Trophoblast cell (in vitro differentiated cells and primary cell): ENCODE data around the gene GPX6.
"Not testable (repeated sequence)": the region's sequence is repeated elsewhere in the genome, so short reads cannot be mapped to it uniquely, and the experiment has no call there.

ENCODE experiments used
- DNase-seq, 2 donors: peaks; one replicate each; pipeline ENCODE4 v3.0.0-alpha.2; 2016
- H2AFZ ChIP-seq: 2 replicates; pipeline ENCODE4 v1.6.1; 2013; ENCODE audit warnings: low read length, moderate library complexity, mild to moderate bottlenecking; ENCODE audit not compliant: insufficient read depth, poor library complexity
- H2AK5ac ChIP-seq: 2 replicates; pipeline ENCODE4 v1.6.1; 2013; ENCODE audit warnings: mild to moderate bottlenecking, low read length
- H2BK120ac ChIP-seq: 2 replicates; pipeline ENCODE4 v1.6.1; 2013; ENCODE audit warnings: low read length, mild to moderate bottlenecking, moderate library complexity; ENCODE audit not compliant: insufficient read depth, poor library complexity
- H2BK12ac ChIP-seq: 2 replicates; pipeline ENCODE4 v1.6.1; 2013; ENCODE audit warnings: mild to moderate bottlenecking, low read length, moderate library complexity
- H2BK5ac ChIP-seq: 2 replicates; pipeline ENCODE4 v1.6.1; 2013; ENCODE audit warnings: low read length, low read depth, moderate library complexity, mild to moderate bottlenecking; ENCODE audit not compliant: poor library complexity
- H3K14ac ChIP-seq: 2 replicates; pipeline ENCODE4 v1.6.1; 2013; ENCODE audit warnings: mild to moderate bottlenecking, low read length
- H3K18ac ChIP-seq: 2 replicates; pipeline ENCODE4 v1.6.1; 2013; ENCODE audit warnings: mild to moderate bottlenecking, low read length
- H3K23ac ChIP-seq: 2 replicates; pipeline ENCODE4 v1.6.1; 2013; ENCODE audit warnings: low read length
- H3K27ac ChIP-seq: 2 replicates; pipeline ENCODE4 v1.5.1; 2013; ENCODE audit warnings: low read depth, mild to moderate bottlenecking, inconsistent platforms, low read length, moderate library complexity
- H3K27me3 ChIP-seq: 2 replicates; pipeline ENCODE4 v1.6.1; 2013; ENCODE audit warnings: inconsistent platforms, mild to moderate bottlenecking, low read length, moderate library complexity; ENCODE audit not compliant: insufficient read depth
- H3K36me3 ChIP-seq, 2 experiments: 1 replicate in 1 of 2; 2 replicates in 1 of 2; pipeline ENCODE4 v1.6.1; 2013; ENCODE audit warnings: low read length in 2 of 2, mild to moderate bottlenecking in 2 of 2, moderate library complexity in 1 of 2; ENCODE audit not compliant: insufficient read depth in 2 of 2, control insufficient read depth in 1 of 2
- H3K4ac ChIP-seq: 2 replicates; pipeline ENCODE4 v1.6.1; 2013; ENCODE audit warnings: low read depth, mild to moderate bottlenecking, low read length, moderate library complexity
- H3K4me1 ChIP-seq, 2 experiments: 1 replicate in 1 of 2; 2 replicates in 1 of 2; pipeline ENCODE4 v1.6.1; 2013; ENCODE audit warnings: low read length in 2 of 2, mild to moderate bottlenecking in 2 of 2, moderate library complexity in 1 of 2; ENCODE audit not compliant: insufficient read depth in 2 of 2, control insufficient read depth in 1 of 2
- H3K4me2 ChIP-seq: 2 replicates; pipeline ENCODE4 v1.6.1; 2013; ENCODE audit warnings: inconsistent platforms, mild to moderate bottlenecking, low read length, moderate library complexity
- H3K4me3 ChIP-seq: 2 replicates; pipeline ENCODE4 v1.5.1; 2013; ENCODE audit warnings: mild to moderate bottlenecking, low read depth, low read length, inconsistent platforms
- H3K79me1 ChIP-seq: one replicate; pipeline ENCODE4 v1.6.1; 2013; ENCODE audit warnings: low read length
- H3K79me2 ChIP-seq: 2 replicates; pipeline ENCODE4 v1.6.1; 2013; ENCODE audit warnings: low read length, mild to moderate bottlenecking; ENCODE audit not compliant: control insufficient read depth, insufficient read depth, poor library complexity
- H3K9ac ChIP-seq: 2 replicates; pipeline ENCODE4 v1.6.1; 2013; ENCODE audit warnings: mild to moderate bottlenecking, low read length
- H3K9me3 ChIP-seq: 2 replicates; pipeline ENCODE4 v1.6.1; 2013; ENCODE audit warnings: low read depth, mild to moderate bottlenecking, control low read depth, inconsistent platforms, low read length; ENCODE audit not compliant: insufficient read depth
- H4K12ac ChIP-seq: 2 replicates; pipeline ENCODE4 v1.6.1; 2013; ENCODE audit warnings: low read depth, mild to moderate bottlenecking, low read length, moderate library complexity
- H4K8ac ChIP-seq: 2 replicates; pipeline ENCODE4 v1.6.1; 2013; ENCODE audit warnings: low read depth, mild to moderate bottlenecking, low read length, moderate library complexity
- H4K91ac ChIP-seq: one replicate; pipeline ENCODE4 v1.6.1; 2013; ENCODE audit warnings: low read depth, mild to moderate bottlenecking, low read length, moderate library complexity
- WGBS: extraction: QIAGEN DNeasy Blood & Tissue Kit; methylation state at CpG from one replicate; pipeline ENCODE4 v1.1.7; 2013; ENCODE audit warnings: missing lambda C conversion rate; ENCODE audit not compliant: insufficient read length, insufficient coverage; ENCODE audit errors: extremely low coverage; 5-methylcytosine and 5-hydroxymethylcytosine counted together

GPX6 gene

DNA sequence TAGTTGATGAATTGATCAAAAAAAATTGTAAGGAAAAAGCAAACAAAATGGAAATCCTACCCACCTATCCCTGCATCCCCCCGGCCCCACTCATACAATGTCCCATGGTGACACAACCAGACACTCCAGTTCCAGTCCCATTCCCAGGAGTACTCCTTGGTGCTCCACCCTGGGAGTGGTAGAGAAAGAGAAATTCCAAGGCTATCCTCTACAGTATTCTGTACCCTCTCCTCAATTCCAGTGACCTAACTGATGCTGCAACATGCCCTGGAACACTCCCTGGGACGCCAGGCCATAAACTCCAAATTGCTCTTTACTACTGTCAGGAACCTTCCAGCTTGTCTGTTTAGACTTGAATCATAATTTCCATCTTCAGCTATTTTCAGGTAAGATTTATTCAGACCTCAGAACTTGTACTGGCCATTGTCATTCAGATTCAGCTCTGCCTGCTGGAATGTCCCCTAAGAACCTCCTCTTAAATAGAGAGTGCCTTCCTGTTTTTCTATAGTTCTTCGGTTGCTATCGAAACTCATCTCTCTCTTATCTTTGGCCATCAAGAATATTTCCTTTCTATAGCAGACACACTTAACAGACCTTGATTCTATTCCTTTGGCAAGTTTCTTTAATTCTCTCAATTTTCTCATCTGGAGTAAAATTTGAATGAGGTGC lies 8.7 kb downstream of the GPX6 start:
- no peak overlapping the region for H2AFZ ChIP-seq

GRCh38 chr6:28505733-28506132 lies 9.9 kb downstream of the GPX6 start:
- H3K23ac ChIP-seq: no peak overlapping the region
- WGBS: no CpG with 5 or more reads among the region's 1 CpG
- H3K27ac ChIP-seq: no peak overlapping the region
- no peak overlapping the region for H3K14ac ChIP-seq
- H3K27me3 ChIP-seq: no peaks in the 10 kb centered on the region
- no peak overlapping the region for H3K18ac ChIP-seq
- H2BK120ac ChIP-seq: no peak overlapping the region
- no peak for DNase-seq
- peaks cover 1% of the 10 kb centered on the region for H3K9me3 ChIP-seq
- H3K36me3 ChIP-seq: no peaks in the 10 kb centered on the region
- H2BK12ac ChIP-seq: no peak overlapping the region
- H4K12ac ChIP-seq: no peak overlapping the region
- no peak overlapping the region for H4K91ac ChIP-seq
- no peak overlapping the region for H3K9ac ChIP-seq
- H2BK5ac ChIP-seq: no peak overlapping the region
- no peak overlapping the region for H4K8ac ChIP-seq
- H3K4me2 ChIP-seq: no peak overlapping the region
- H2AFZ ChIP-seq: no peak overlapping the region
- H3K79me1 ChIP-seq: no peaks in the 10 kb centered on the region
- no peaks in the 10 kb centered on the region for H3K79me2 ChIP-seq
- no peaks in the 10 kb centered on the region for H3K4me1 ChIP-seq
- no peak overlapping the region for H3K4ac ChIP-seq
- no peak overlapping the region for H2AK5ac ChIP-seq
- H3K4me3 ChIP-seq: no peak overlapping the region

More for the DNA sequence above, 8.7 kb downstream of the GPX6 start:
- no CpG with 5 or more reads among the region's 4 CpGs for WGBS
- Histone ChIP-seq H2BK12ac (no peak overlapping the region), H3K27me3 (no peaks in the 10 kb centered on the region), H2BK120ac (no peak overlapping the region), H3K4me1 (no peaks in the 10 kb centered on the region), H3K27ac (no peak overlapping the region), H3K9ac (no peak overlapping the region), H3K79me2 (no peaks in the 10 kb centered on the region), H2BK5ac (no peak overlapping the region), H3K4me3 (no peak overlapping the region), H2AK5ac (no peak overlapping the region), H4K8ac (no peak overlapping the region), H4K91ac (no peak overlapping the region), H4K12ac (no peak overlapping the region), H3K4me2 (no peak overlapping the region), H3K36me3 (no peaks in the 10 kb centered on the region), H3K4ac (no peak overlapping the region), H3K14ac (no peak overlapping the region), H3K9me3 (peaks cover 2% of the 10 kb centered on the region), H3K23ac (no peak overlapping the region), H3K18ac (no peak overlapping the region), H3K79me1 (no peaks in the 10 kb centered on the region)
- DNase-seq: no peak

DNA sequence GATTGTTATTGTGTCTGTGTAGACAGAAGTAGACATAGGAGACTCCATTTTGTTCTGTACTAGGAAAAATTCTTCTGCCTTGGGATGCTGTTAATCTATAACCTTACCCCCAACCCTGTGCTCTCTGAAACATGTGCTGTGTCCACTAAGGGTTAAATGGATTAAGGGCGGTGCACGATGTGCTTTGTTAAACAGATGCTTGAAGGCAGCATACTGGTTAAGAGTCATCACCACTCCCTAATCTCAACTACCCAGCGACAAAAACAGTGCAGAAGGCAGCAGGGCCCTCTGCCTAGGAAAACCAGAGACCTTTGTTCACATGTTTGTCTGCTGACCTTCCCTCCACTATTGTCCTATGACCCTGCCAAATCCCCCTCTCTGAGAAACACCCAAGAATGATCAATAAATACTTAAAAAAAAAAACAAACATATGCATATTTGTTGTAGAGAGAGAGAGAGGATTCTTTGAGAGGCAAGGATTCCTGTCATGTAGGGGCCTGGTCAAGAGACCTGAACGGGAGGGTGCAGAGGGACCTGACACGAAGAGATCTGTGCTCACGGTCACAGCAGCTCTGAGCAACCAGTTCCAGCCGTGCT lies 12.8 kb downstream of the GPX6 start:
- H3K18ac ChIP-seq, H3K36me3 ChIP-seq, H3K9ac ChIP-seq, H3K79me2 ChIP-seq, H3K9me3 ChIP-seq, H2BK12ac ChIP-seq, H2AFZ ChIP-seq, H3K79me1 ChIP-seq, H3K23ac ChIP-seq, H3K4me3 ChIP-seq, H3K4me1 ChIP-seq, H2BK5ac ChIP-seq, H3K27me3 ChIP-seq, H2AK5ac ChIP-seq, H4K12ac ChIP-seq, H3K4me2 ChIP-seq, H2BK120ac ChIP-seq, H4K8ac ChIP-seq, H3K27ac ChIP-seq, H3K4ac ChIP-seq, H3K14ac ChIP-seq, H4K91ac ChIP-seq: not testable (repeated sequence)
- WGBS: no CpG with 5 or more reads among the region's 7 CpGs
- peak in 1 of 2 donors; percentile 2 for DNase-seq

- H3K36me3 ChIP-seq, H3K14ac ChIP-seq, H4K91ac ChIP-seq, H2BK120ac ChIP-seq, H4K12ac ChIP-seq, H4K8ac ChIP-seq, H3K79me2 ChIP-seq, H3K4me1 ChIP-seq, H2BK5ac ChIP-seq, H3K23ac ChIP-seq, H2AFZ ChIP-seq, H3K9ac ChIP-seq, H3K4ac ChIP-seq, DNase-seq, H2BK12ac ChIP-seq, H3K27me3 ChIP-seq, H3K4me3 ChIP-seq, H3K9me3 ChIP-seq, H3K27ac ChIP-seq, H2AK5ac ChIP-seq, H3K79me1 ChIP-seq, H3K4me2 ChIP-seq, H3K18ac ChIP-seq: not testable (repeated sequence)
- WGBS: no CpG with 5 or more reads among the region's 35 CpGs
Observed at GRCh38 chr6:28502136-28502535, 13.5 kb downstream of the GPX6 start.
